NCI-H82 (cell line): ENCODE results near the gene AAGAB.
A peak's percentile ranks its signal among the peaks of the same experiment; 100 is the strongest.

Source experiments
- DNase-seq: peaks from one replicate; lab custom pipeline; 2025; lab: John Stamatoyannopoulos, UW

The AAGAB gene

DNA sequence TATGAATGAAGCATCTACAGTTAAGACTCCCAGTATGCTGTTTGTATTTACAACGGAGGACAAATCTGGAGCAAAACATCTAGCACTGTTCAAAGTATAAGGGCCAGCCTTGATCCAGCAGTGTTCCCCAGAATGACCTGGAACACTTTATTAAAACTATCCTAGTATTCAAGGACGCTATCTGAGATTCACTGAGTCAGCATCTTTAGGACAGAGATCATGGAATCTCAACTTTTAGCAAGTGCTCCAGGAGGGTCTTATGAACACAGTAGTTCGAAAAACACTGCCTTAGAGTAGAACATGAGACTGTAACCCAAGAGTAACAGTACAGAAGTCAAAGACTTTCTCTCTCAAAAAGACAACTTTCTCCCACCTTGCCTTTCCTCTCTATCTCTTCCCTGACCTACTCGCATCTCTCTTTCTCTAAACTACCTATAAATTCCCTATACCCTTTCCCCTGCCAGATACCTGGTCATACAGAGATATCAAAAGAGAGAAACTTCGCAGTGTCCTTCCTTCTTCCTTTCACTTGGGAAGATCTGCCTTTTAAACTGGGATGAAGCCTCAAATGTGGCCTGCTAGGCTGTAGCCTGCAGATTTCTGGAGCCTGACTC lies 43.8 kb downstream of the AAGAB start:
- DNase-seq: no peak

DNA sequence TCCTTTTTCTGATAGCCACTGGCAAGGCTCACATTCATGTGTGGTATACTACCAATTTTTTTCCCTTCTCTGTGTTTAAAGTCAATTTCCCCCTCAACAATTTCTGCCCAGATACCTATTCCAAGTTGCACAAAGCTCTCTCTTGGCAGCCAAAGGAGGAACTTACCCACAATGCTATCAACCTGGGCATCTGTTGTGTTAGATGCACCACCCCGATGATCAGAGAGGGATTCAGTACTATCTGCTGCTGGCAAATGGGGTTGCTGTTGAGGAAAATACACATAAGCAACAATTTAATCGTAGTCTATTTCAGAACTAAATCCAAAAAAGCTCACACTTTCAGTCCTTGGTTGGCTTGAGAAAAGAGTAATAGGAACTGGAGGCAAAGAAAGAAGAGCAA lies 46.1 kb downstream of the AAGAB start:
- DNase-seq: no peak

DNA sequence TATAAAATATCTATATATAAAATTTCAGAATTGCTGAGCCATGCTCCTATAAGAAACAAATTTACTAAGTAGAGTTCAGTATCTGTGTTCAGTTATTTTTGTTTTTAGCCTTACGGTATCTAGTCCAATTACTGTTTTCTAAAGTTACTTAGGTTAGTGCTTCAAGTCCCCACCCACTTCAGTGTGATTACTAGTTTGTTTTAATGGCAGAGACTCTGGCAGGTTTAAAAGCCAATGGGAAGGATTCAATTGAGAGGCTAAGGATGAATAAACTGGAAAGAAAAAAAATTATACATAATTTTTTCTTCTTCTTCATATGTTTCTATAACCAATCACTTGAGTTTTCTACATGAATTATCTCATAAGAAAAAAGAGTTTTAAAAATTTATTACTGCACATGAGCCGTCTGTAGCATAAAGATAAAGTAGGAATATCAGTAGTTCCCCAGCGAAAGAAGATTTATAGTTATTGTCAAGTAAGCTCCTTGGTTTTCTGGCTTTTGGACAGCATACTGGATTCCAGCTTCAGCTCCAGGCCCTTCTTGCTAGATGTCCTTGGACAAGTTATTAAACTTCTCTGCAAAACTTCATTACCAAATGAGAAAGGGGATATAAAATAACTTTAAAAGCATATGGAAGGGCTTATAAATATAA lies 46.8 kb downstream of the AAGAB start:
- no peak for DNase-seq

GRCh38 chr15:67202991-67203390 lies 51.5 kb downstream of the AAGAB start:
- no peak for DNase-seq

DNA sequence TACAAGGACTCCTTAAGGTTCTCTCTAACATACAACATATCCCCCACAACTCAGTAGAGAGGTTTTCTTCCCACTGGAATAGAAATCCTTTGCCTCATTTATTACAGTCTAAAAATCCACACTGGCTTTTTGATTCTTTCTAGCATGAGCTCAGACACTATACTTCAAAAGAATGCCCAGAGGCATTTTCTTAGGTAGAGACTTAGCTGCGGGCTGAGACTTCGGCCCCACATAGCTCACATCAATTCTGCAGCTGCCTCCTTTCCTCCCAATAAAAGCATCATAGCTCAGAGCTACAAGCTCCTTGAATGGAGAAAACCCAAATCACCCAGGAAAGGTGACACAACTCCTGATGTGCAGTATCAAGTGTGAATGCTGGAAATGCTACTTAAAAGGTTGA lies 52.4 kb downstream of the AAGAB start:
- DNase-seq: no peak

DNA sequence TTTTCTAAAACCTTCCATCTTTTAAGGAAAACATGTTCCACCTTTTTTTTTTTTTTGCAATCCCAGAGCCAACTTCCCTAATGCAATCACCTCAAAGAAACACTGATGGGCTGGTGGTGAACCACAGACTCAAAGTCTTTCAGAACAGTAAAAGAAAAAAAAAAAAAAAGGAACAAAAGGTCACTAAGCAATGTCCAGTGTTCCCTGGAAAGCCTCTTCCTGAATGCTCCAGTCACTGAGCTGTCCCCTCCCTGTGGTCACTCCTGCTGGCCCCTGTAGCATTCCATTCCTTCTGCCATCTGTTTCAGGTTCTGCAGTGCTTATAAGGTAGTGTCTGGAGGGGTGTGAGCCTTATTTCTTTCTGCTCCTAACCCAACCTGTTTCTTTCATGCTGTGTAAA lies 53.3 kb downstream of the AAGAB start:
- DNase-seq: no peak

DNA sequence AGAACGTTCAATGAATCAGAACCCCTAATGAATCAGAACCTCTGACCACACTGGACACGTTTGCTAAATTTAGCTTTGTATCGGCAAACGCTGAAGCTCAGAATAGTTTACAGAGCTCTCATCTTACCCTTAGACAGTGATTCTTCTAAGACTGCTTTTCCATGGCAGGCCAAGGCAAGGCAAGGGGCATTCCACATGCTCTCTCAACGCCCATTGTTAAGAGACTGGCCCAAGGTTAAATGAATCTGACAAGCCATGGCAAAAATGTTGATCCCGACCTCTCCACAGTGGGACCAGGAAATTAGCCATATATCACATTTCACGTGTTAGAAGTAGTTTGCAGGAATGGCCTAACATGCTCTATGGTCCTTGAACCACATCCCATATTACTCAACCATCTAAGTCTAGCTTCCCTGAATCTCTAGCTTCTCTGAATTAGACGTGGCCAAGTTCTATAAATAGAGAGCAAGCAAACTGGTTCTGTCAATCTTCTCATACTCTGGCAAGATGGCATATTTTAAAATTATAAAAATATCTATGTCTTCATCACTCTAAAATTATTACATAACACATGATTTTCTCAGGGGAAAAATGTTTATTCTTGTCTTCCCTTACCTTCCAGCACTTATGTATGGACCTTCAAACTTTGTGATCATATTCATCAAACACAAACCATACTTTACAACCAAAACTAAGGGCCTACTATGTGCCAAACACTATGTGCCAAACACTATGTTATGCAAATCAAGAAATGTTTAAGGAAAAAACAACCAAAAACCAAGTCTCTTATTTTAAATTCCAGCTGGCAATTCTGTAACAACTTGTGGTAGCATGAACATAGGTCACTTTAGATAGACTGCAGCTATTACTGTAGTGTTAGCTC lies 54.3 kb downstream of the AAGAB start:
- no peak for DNase-seq

DNA sequence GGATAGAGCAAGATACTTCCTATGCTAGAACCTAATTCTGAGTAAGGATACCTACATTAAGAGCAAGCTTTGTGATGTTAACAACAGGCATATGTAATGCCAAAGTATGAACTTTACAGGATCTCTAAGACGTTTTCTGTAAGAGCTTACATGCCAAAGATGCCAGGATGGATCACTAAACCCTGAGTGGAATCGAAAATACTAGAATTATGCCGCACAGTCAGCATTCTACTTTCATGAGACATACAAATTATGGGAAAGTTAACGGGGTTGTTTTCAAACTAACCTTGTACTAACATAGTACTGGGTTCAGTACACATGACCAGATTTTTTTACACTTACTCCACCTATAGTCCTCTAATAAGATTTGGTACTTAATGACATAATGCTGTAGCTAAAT lies 55.1 kb downstream of the AAGAB start:
- no peak for DNase-seq

- no peak for DNase-seq
These were observed 56.2 kb downstream of the AAGAB start for GRCh38 chr15:67198157-67198754.

DNA sequence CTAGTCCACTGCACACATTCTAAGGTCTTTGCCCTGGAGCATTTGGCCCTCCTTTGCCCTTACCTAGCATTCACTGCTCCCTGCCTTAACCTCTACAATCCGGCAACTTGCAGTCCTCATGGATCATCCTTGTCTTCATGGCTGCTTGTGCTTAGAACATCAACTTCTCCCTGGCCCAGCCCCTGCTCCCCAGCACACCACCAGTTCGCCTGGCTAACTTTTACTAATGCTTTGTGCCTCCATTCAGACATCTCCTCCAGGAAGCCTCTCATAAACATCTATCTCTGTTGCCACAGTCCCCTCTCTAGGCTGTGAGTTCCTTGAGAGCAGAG lies 57.1 kb downstream of the AAGAB start:
- no peak for DNase-seq

DNA sequence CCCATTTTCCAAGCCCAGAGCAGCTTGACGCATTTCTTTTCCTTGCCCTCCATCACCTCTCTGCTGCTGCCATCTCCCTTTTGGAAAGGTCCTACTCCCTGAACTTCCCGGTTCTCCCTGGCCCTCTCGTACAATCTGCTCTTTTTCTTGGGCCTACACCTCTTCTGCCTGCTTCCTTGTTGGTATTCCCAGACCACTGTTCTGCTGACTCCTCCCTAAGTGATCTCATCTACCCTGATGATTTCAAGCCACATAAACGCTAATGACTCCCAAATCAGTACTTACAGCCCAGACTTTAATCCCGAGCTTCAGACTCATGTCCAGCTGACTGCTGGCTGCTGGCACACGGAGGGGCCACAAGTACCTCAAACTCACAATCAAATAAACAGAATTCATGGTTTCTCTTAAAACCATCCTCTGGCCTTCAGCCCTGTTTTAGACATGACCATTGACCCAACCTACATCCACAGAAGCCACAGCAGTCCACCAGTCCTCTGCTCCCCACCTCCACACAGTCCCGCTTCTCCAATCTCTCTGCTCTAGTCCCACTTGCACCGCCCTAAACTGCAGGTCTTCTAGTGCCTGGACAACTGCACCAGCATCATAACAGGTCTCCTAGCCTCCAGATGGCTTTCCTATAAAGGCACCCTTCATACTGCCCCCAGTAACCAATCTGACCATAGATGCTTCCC lies 57.6 kb downstream of the AAGAB start:
- peak; percentile 33 for DNase-seq

- DNase-seq: no peak
These were observed 58.2 kb downstream of the AAGAB start for GRCh38 chr15:67196222-67196621.

- no peak for DNase-seq
These were observed 59.2 kb downstream of the AAGAB start for GRCh38 chr15:67195305-67195704.

- no peak for DNase-seq
These were observed 60.0 kb downstream of the AAGAB start for GRCh38 chr15:67194171-67195114.

- no peak for DNase-seq
These were observed 61.1 kb downstream of the AAGAB start for GRCh38 chr15:67193223-67193990.

DNA sequence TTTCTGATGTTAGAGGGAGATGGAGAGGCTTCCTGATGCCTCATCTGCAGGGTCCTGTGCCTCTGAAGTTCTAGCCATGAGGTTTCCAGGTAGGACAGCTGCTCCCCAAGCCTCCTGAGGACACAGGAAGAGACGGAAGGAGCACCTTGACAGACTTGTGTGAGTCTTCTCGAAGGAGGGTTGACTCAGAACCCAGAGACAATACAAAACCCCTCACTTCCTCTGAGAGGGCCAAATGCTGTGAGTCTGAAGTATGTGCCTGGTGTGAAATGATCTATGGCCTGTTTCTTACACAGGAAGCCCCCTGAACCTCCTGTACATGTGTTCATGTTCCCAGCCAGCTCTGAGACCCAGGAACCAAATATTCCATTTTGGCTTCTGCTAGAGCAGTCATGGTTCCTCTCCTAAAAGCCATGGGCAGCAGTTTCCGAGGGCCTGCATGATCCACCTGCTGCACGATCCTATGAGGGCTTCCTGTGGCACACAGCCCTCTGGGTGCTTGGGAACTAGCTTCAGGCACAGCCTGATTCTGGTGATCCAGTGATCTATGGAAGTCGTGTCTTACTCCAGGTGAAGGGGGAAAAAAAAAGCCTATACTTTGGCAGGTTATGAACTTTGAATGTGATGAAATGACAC lies 62.2 kb downstream of the AAGAB start:
- DNase-seq: no peak

DNA sequence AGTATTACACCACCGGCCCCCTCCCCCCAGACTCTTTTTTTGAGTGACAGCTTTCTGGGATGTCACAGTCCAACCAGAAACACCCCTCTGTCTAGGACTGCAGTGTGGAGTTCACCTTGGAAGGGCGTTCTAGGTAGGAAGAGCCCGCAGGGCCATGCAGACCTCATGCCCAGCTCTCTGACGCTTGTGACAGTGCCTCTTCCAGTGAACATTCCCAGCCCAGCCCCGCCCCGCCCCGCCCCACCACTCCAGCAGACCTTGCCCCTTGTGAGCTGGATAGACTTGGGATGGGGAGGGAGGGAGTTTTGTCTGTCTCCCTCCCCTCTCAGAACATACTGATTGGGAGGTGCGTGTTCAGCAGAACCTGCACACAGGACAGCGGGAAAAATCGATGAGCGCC lies 63.6 kb downstream of the AAGAB start:
- no peak for DNase-seq

GRCh38 chr15:67190326-67190725 lies 64.1 kb downstream of the AAGAB start:
- DNase-seq: no peak

- DNase-seq: no peak
These were observed 65.0 kb downstream of the AAGAB start for GRCh38 chr15:67189326-67190051.
